ENCODE results near the gene TRAF3. TPM values are rescaled to one million over a fixed set of nuclear protein-coding genes. Genes with fewer than 3 reads are reported as not detected.

The TRAF3 gene
- total RNA-seq, 1 donor from 2014 or later: 32.3 TPM

GRCh38 chr14:102905116-102906108, 128.2 kb downstream of the TRAF3 start:
- no peaks in the 10 kb centered on the region for H3K27me3 ChIP-seq (ENCODE audit: control insufficient read depth, insufficient read depth, low read length)
- no peak for TF ChIP-seq CTCF (IDR thresholded peaks at IDR 0.05; ENCODE audit: insufficient read depth, low read length, poor library complexity, severe bottlenecking)
- no peak overlapping the region for H3K4me3 ChIP-seq (ENCODE audit: low read depth, low read length)
- no peak for DNase-seq (ENCODE audit: low read depth)
- no peaks in the 10 kb centered on the region for H3K36me3 ChIP-seq (ENCODE audit: control insufficient read depth, insufficient read depth, low read length)

- no peaks in the 10 kb centered on the region for H3K36me3 ChIP-seq (ENCODE audit: control insufficient read depth, insufficient read depth, low read length)
- DNase-seq (ENCODE audit: low read depth): no peak
- H3K4me3 ChIP-seq (ENCODE audit: low read depth, low read length): no peak overlapping the region
- H3K27me3 ChIP-seq (ENCODE audit: control insufficient read depth, insufficient read depth, low read length): no peaks in the 10 kb centered on the region
- TF ChIP-seq CTCF (IDR thresholded peaks at IDR 0.05; ENCODE audit: insufficient read depth, low read length, poor library complexity, severe bottlenecking): no peak
These were observed 129.5 kb downstream of the TRAF3 start for GRCh38 chr14:102906616-102907302.

- no peak for TF ChIP-seq CTCF (IDR thresholded peaks at IDR 0.05; ENCODE audit: insufficient read depth, low read length, poor library complexity, severe bottlenecking)
- no peaks in the 10 kb centered on the region for H3K27me3 ChIP-seq (ENCODE audit: control insufficient read depth, insufficient read depth, low read length)
- no peak for DNase-seq (ENCODE audit: low read depth)
- no peaks in the 10 kb centered on the region for H3K36me3 ChIP-seq (ENCODE audit: control insufficient read depth, insufficient read depth, low read length)
- no peak overlapping the region for H3K4me3 ChIP-seq (ENCODE audit: low read depth, low read length)
These were observed 130.1 kb downstream of the TRAF3 start for GRCh38 chr14:102907303-102907844.

GRCh38 chr14:102907980-102908730, 130.9 kb downstream of the TRAF3 start:
- TF ChIP-seq CTCF (IDR thresholded peaks at IDR 0.05; ENCODE audit: insufficient read depth, low read length, poor library complexity, severe bottlenecking): no peak
- Histone ChIP-seq H3K36me3 (ENCODE audit: control insufficient read depth, insufficient read depth, low read length) (no peaks in the 10 kb centered on the region), H3K4me3 (ENCODE audit: low read depth, low read length) (no peak overlapping the region), H3K27me3 (ENCODE audit: control insufficient read depth, insufficient read depth, low read length) (no peaks in the 10 kb centered on the region)
- DNase-seq (ENCODE audit: low read depth): no peak

- TF ChIP-seq CTCF (IDR thresholded peaks at IDR 0.05; ENCODE audit: insufficient read depth, low read length, poor library complexity, severe bottlenecking): no peak
- Histone ChIP-seq H3K27me3 (ENCODE audit: control insufficient read depth, insufficient read depth, low read length) (no peaks in the 10 kb centered on the region), H3K36me3 (ENCODE audit: control insufficient read depth, insufficient read depth, low read length) (no peaks in the 10 kb centered on the region), H3K4me3 (ENCODE audit: low read depth, low read length) (no peak overlapping the region)
- DNase-seq (ENCODE audit: low read depth): no peak
These were observed 131.7 kb downstream of the TRAF3 start for GRCh38 chr14:102908766-102909455.

Data from kidney epithelial cell (primary cell).